Upper lobe of left lung (tissue), 4 donors: ENCODE measurements around the gene ANKRD11.

Experiments used
- EP300 ChIP-seq, 4 donors: sonication (generic); formaldehyde crosslinking; IDR thresholded peaks; one replicate each; pipeline ENCODE4 v1.5.1; 2017; ENCODE audit warnings: antibody characterized with exemption in 4 of 4, control low read depth in 2 of 4
- POLR2A ChIP-seq, 4 donors: fragments of 450-650 bp; IDR thresholded peaks; one replicate each; pipeline ENCODE4 v1.5.1; 2016 to 2017; ENCODE audit warnings: antibody characterized with exemption in 4 of 4, mild to moderate bottlenecking in 2 of 4
- POLR2AphosphoS5 ChIP-seq, 2 donors: sonication (generic); formaldehyde crosslinking; IDR thresholded peaks; one replicate each; pipeline ENCODE4 v1.5.1; 2017; ENCODE audit warnings: antibody characterized with exemption in 2 of 2
- TF ChIP-seq, protein P1 (sequence below), 6 experiments: fragments of 450-650 bp in 4 of 6; fragments of 200-600 bp in 2 of 6; sonication (generic) in 2 of 6; IDR thresholded peaks; one replicate each; pipeline ENCODE4 v1.5.1; 2016 to 2019; ENCODE audit warnings: antibody characterized with exemption in 6 of 6

GRCh38 chr16:89287777-89288576, 202.4 kb downstream of the ANKRD11 start:
- TF ChIP-seq, protein P1, sequence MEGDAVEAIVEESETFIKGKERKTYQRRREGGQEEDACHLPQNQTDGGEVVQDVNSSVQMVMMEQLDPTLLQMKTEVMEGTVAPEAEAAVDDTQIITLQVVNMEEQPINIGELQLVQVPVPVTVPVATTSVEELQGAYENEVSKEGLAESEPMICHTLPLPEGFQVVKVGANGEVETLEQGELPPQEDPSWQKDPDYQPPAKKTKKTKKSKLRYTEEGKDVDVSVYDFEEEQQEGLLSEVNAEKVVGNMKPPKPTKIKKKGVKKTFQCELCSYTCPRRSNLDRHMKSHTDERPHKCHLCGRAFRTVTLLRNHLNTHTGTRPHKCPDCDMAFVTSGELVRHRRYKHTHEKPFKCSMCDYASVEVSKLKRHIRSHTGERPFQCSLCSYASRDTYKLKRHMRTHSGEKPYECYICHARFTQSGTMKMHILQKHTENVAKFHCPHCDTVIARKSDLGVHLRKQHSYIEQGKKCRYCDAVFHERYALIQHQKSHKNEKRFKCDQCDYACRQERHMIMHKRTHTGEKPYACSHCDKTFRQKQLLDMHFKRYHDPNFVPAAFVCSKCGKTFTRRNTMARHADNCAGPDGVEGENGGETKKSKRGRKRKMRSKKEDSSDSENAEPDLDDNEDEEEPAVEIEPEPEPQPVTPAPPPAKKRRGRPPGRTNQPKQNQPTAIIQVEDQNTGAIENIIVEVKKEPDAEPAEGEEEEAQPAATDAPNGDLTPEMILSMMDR (IDR thresholded peaks at IDR 0.05), result no peak
- TF ChIP-seq POLR2A (IDR thresholded peaks at IDR 0.05) (no peak), EP300 (IDR thresholded peaks at IDR 0.05) (no peak), POLR2AphosphoS5 (IDR thresholded peaks at IDR 0.05) (no peak)
